IMR-90 (cell line): Measurements from ENCODE around the gene TVP23A.

Experiments
- CTCF ChIP-seq: conservative IDR thresholded peaks from 2 replicates; pipeline ENCODE4 v1.5.1; 2012; ENCODE audit warnings: mild to moderate bottlenecking, low read depth, low read length, improper control_type of control experiment
- RAD21 ChIP-seq: IDR thresholded peaks from 2 replicates; pipeline ENCODE4 v1.6.1; 2012; ENCODE audit warnings: low read length, improper control_type of control experiment
- RFX5 ChIP-seq: IDR thresholded peaks from 2 replicates; pipeline ENCODE4 v1.8.0; 2012; ENCODE audit warnings: low read depth, mild to moderate bottlenecking, low read length, moderate library complexity

GRCh38 chr16:10743610-10744369 is 74.8 kb downstream of the TVP23A start, which contains the start of gene NUBP1:
- TF ChIP-seq RAD21 = no peak
- TF ChIP-seq CTCF = no peak
- no peak for TF ChIP-seq RFX5
